Measurements from ENCODE around the gene EXOC3L1. TPM values are rescaled to one million over a fixed set of nuclear protein-coding genes. Genes with fewer than 3 reads are reported as not detected.

EXOC3L1 gene
- total and polyA plus RNA-seq, 2 of the 13 experiments (the other 11 are each of a cell fraction or from before 2014, with no cell fraction given), result 0.12 TPM; not detected in 1

DNA sequence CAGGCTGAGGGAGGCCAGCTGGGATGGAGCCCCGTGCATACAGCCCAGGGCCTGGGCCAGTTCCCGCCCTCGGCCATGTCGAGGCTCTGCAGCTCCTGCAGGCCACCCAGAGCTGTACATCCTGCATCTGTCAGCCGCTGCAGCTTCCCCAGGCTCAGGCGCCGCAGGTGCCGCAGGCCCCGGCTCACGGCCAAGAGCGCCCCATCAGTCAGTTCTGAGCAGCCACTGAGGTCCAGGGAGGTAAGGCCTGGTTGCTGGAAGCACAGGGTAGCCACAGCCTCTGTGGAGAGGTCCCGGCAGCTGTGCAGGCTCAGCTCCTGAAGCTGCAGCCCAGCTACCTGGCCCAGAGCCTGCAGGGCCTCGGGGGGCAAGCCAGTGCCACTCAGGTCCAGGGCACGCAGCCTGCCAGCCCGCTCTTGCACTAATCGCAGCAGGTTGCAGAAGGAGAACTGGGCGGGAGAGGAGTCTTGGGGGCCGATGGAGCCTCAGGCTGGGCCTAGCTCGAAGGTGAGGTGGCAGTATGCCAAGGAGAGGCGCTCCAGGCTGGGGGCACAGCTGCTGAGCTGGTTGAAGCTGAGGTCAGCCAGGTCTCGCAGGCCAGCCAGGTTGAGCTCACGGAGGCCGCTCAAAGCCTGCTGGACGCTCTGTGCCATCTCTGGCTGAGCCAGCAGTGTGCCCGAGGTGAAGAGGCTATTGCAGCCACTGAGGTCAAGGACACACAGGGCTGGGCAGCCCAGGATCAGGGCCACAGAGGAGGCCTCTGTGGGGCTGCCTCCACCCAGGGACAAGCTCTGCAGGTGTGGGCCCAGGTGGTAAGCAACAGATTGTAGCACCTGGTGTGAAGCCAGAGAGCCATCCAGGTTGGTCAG lies 20.4 kb upstream of the EXOC3L1 start (continued):
- TF ChIP-seq RAD21 (CRISPR knock-in tag; IDR thresholded peaks at IDR 0.05) (peak; percentile 73), ZNF777 (CRISPR knock-in tag; IDR thresholded peaks at IDR 0.05) (no peak), ZNF33B (CRISPR knock-in tag; IDR thresholded peaks at IDR 0.05) (0 out of 2 replicates have a peak, but pooled peaks have one; percentile 70), ZNF646 (CRISPR knock-in tag; IDR thresholded peaks at IDR 0.05) (no peak), MXI1 (IDR thresholded peaks at IDR 0.05; ENCODE audit: borderline replicate concordance, low read depth, low read length) (no peak), GABPB1 (CRISPR knock-in tag; IDR thresholded peaks at IDR 0.05) (peak; percentile 35; the same call in 1 of the 2 replicates), ZNF513 (CRISPR knock-in tag; conservative IDR thresholded peaks at IDR 0.05) (no peak), NONO (IDR thresholded peaks at IDR 0.05) (no peak), NONO (CRISPR knock-in tag; conservative IDR thresholded peaks at IDR 0.05) (0 out of 2 replicates have a peak, but pooled peaks have one; percentile 57), GMEB1 (CRISPR knock-in tag; IDR thresholded peaks at IDR 0.05; ENCODE audit: borderline replicate concordance) (no peak), ZNF672 (CRISPR knock-in tag; IDR thresholded peaks at IDR 0.05) (0 out of 2 replicates have a peak, but pooled peaks have one; percentile 59), ZNF691 (CRISPR knock-in tag; IDR thresholded peaks at IDR 0.05; ENCODE audit: borderline replicate concordance, low read depth) (no peak), SRSF1 (optimal IDR thresholded peaks at IDR 0.05; ENCODE audit: low read depth, low read length) (peak; percentile 42)
- TF ChIP-seq, protein P1, sequence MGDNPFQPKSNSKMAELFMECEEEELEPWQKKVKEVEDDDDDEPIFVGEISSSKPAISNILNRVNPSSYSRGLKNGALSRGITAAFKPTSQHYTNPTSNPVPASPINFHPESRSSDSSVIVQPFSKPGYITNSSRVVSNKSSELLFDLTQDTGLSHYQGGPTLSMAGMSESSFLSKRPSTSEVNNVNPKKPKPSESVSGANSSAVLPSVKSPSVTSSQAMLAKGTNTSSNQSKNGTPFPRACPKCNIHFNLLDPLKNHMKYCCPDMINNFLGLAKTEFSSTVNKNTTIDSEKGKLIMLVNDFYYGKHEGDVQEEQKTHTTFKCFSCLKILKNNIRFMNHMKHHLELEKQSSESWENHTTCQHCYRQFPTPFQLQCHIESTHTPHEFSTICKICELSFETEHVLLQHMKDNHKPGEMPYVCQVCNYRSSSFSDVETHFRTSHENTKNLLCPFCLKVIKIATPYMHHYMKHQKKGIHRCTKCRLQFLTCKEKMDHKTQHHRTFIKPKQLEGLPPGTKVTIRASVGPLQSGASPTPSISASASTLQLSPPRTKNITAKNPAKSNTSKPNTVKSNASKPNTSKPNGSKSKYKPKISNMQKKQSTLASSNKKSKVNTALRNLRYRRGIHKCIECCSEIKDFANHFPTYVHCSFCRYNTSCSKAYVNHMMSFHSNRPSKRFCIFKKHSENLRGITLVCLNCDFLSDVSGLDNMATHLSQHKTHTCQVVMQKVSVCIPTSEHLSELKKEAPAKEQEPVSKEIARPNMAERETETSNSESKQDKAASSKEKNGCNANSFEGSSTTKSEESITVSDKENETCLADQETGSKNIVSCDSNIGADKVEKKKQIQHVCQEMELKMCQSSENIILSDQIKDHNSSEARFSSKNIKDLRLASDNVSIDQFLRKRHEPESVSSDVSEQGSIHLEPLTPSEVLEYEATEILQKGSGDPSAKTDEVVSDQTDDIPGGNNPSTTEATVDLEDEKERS (CRISPR knock-in tag; IDR thresholded peaks at IDR 0.05), result 0 out of 2 replicates have a peak, but pooled peaks have one; percentile 41

Data from HepG2 (cell line).